SH-SY5Y (cell line): ENCODE results near the gene SLC16A8.

ENCODE experiments used
- GATA2 ChIP-seq: IDR thresholded peaks from 2 replicates; pipeline ENCODE4 v1.6.1; 2011; ENCODE audit warnings: mild to moderate bottlenecking, low read depth, low read length
- GATA3 ChIP-seq: IDR thresholded peaks from 2 replicates; pipeline ENCODE4 v1.6.1; 2011; ENCODE audit warnings: low read depth, mild to moderate bottlenecking, low read length, moderate library complexity

Gene SLC16A8

GRCh38 chr22:38038890-38039812 lies 44.8 kb downstream of the SLC16A8 start:
- TF ChIP-seq GATA2 = no peak
- no peak for TF ChIP-seq GATA3

GRCh38 chr22:38038426-38038825 lies 45.6 kb downstream of the SLC16A8 start:
- TF ChIP-seq GATA3 (no peak), GATA2 (no peak)

GRCh38 chr22:38036392-38037062 lies 47.5 kb downstream of the SLC16A8 start:
- TF ChIP-seq GATA3 = no peak
- TF ChIP-seq GATA2 = no peak

DNA sequence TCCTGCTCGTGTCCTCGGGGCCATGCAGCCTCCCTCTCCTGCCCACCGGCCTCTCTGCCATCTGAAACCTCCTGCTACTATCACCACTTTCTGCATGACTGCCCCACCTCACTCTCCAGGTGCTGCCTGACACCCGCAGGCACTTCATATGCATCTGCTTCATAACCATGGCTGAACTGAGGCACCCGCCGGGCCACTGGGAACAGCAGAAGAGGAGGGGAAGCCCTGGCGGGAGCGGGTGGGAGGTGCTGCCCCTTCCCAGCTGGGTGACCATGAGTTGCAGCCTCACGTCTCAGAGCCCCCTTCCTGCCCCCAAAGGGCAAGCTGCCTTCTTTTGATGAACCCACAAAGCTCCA lies 48.5 kb downstream of the SLC16A8 start:
- TF ChIP-seq GATA2 = no peak
- no peak for TF ChIP-seq GATA3

DNA sequence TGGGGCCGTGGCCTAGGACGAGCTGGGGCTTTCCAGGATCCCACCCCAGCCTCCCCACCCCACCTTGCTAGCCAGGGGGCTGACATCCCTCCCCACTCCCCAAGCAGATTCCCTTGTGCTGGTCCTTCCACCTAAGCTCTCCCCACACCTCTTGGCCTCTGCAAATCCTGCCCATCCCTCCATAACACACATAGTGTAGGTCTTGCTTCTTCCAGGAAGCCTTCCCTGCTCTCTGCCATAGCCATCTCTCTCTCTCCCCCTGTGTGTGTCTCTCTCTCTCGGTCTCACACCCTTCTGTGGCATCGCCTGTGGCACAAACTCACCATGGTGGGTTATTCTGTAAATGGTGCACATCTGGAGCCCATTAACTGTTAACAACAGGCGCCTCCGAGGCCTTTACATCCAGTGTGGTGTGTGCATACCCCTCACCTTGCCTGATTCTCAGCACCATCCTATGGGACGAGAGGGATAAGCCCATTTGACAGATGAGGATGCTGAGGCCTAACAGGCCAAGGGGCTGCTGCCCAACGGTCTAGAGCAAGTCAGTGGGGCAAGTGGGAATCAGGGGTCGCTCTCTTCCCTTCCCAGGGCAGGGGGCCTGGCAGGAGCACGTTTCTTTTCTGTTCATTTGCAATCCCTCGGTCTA lies 49.0 kb downstream of the SLC16A8 start:
- TF ChIP-seq GATA2 (no peak), GATA3 (no peak)

DNA sequence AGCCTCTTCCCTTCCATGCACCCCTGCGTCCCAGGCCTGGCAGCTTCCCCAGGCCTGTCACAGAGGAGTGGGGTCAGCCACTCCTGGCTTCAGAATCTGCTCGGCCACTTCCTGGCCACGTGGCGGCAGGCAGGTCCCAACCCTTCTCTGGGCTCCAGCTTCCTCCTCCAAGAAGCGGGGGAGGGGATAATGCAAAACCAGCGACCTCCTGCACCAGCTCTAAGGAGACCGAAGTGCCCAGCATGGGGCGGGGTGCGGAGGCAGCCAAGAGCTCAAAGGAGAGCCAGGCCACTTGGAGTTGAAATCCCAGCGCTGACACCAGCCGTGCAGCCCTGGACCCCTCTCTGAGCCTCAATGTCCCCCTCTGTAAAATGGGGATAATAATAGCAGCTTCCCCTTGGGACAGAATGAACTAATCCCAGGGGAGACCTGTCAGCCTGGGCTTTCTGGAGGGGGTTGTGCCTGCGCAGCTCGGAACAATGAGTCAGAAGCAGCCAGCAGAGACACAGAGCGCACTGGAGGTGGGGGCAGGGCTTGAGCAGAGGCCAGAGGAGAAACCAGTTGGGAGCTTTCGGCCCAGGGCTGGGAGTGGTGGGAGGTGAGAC lies 49.6 kb downstream of the SLC16A8 start:
- TF ChIP-seq GATA2 (no peak), GATA3 (no peak)

GRCh38 chr22:38033522-38034277 lies 50.3 kb downstream of the SLC16A8 start:
- TF ChIP-seq GATA2 (no peak), GATA3 (no peak)

DNA sequence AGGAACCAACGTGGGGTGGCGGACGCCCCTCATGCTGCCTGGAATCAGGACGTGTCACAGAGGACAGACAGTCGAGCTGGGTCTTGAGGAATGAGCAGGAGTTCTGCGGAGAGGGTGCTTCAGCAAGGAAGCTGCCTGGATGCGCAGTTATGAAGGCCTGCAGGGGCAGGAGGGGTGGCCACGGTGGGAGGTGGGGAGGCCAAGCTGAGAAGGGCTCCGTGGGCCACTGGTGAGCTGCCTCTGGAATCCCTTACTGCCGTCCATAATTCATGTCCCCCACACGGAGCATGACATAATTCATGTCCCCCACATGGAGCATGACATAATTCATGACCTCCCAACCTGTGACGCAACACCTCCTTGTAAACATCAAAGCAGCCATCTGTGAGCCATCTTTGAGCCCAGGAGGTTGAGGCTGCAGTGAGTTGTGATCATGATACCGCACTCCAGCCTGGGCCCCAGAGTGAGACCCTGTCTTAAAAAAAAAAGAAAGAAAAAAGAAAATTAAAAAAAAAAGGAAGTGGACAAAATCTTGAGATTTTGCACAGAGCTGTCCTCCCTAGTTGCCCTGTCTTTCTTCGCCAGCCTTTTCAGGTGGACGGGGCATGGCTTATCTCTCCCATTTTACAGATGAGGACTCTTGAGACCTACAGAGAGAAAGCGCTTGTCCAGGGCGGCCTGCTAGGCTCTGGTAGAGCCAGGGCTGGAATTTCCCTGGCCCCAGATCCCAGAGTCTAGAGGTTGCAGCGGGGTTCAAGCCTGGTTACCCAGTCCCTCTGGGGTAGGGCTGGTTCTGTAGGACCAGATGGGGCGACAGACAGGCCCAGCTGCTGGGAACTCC lies 51.1 kb downstream of the SLC16A8 start:
- TF ChIP-seq GATA2 (no peak), GATA3 (no peak)

GRCh38 chr22:38031491-38031890 lies 52.5 kb downstream of the SLC16A8 start:
- no peak for TF ChIP-seq GATA3
- TF ChIP-seq GATA2 = no peak

- TF ChIP-seq GATA3 (no peak), GATA2 (no peak)
These were observed 53.5 kb downstream of the SLC16A8 start for GRCh38 chr22:38030311-38031133.

- TF ChIP-seq GATA3 (no peak), GATA2 (no peak)
These were observed 54.1 kb downstream of the SLC16A8 start for GRCh38 chr22:38029901-38030300.

DNA sequence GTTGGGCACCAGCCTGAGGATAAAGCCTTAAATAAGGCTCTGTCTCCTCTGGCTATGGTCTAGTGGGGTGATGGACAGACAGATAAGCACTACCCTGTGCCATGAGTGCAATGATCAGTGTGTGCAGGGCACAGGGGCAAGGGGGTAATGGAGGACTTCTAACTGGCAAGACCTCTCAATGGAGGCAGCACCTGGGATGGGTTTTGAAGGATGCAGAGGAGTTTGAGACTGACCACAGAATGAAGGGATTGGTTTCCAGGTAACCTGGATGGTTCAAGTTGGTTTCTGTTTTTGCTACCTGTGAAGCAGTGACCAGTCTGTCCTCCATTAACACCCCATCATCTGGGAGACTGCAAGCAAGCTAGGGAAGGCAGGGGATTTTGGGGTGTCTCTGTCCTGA lies 54.6 kb downstream of the SLC16A8 start:
- TF ChIP-seq GATA2 = no peak
